ENCODE results near the gene IL26.

- TF ChIP-seq CTCF (IDR thresholded peaks at IDR 0.05) (no peak), POLR2A (IDR thresholded peaks at IDR 0.05) (no peak), POLR2AphosphoS5 (IDR thresholded peaks at IDR 0.05) (no peak)
These were observed 50.0 kb downstream of the IL26 start for GRCh38 chr12:68175557-68176061.

Data from suprapubic skin (tissue), 4 donors.